ENCODE results near the gene NAV2.

GRCh38 chr11:19989191-19989590 is 276.6 kb downstream of the NAV2 start:
- TF ChIP-seq ZNF8 (CRISPR knock-in tag; IDR thresholded peaks at IDR 0.05) = no peak
- no peak for TF ChIP-seq TCF4 (CRISPR knock-in tag; IDR thresholded peaks at IDR 0.05; ENCODE audit: borderline replicate concordance)
- TF ChIP-seq, protein P1, sequence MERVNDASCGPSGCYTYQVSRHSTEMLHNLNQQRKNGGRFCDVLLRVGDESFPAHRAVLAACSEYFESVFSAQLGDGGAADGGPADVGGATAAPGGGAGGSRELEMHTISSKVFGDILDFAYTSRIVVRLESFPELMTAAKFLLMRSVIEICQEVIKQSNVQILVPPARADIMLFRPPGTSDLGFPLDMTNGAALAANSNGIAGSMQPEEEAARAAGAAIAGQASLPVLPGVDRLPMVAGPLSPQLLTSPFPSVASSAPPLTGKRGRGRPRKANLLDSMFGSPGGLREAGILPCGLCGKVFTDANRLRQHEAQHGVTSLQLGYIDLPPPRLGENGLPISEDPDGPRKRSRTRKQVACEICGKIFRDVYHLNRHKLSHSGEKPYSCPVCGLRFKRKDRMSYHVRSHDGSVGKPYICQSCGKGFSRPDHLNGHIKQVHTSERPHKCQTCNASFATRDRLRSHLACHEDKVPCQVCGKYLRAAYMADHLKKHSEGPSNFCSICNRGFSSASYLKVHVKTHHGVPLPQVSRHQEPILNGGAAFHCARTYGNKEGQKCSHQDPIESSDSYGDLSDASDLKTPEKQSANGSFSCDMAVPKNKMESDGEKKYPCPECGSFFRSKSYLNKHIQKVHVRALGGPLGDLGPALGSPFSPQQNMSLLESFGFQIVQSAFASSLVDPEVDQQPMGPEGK (CRISPR knock-in tag; IDR thresholded peaks at IDR 0.05; ENCODE audit: borderline replicate concordance) = no peak
- TF ChIP-seq CREB5 (CRISPR knock-in tag; IDR thresholded peaks at IDR 0.05; ENCODE audit: low read depth) = no peak
- no peak for TF ChIP-seq RARB (CRISPR knock-in tag; IDR thresholded peaks at IDR 0.05)
- no peak for TF ChIP-seq ESRRG (CRISPR knock-in tag; IDR thresholded peaks at IDR 0.05)
- TF ChIP-seq ARNTL (CRISPR knock-in tag; IDR thresholded peaks at IDR 0.05; ENCODE audit: borderline replicate concordance, low read depth) = no peak
- TF ChIP-seq GLIS3 (CRISPR knock-in tag; IDR thresholded peaks at IDR 0.05) = no peak
- no peak for TF ChIP-seq CSDC2 (CRISPR knock-in tag; IDR thresholded peaks at IDR 0.05)
- no peak for TF ChIP-seq ZC3H10 (CRISPR knock-in tag; IDR thresholded peaks at IDR 0.05)
- TF ChIP-seq ZFP30 (CRISPR knock-in tag; IDR thresholded peaks at IDR 0.05) = no peak

Data from SK-N-SH treated with all-trans-retinoic acid at 6 μM for 48 hours (cell line).